Ascending aorta (tissue), 2 donors: ENCODE results near the gene ING4. TPM values are rescaled to one million over a fixed set of nuclear protein-coding genes. Genes with fewer than 3 reads are reported as not detected.

ENCODE experiments used
- DNase-seq, 2 donors: peaks; one replicate each; pipeline ENCODE4 v3.0.0-alpha.2; 2019; ENCODE audit warnings: low spot score in 2 of 2
- H3K27ac ChIP-seq, 2 donors: fragments of 200-600 bp; sonication (generic); one replicate each; pipeline ENCODE4 v1.5.1; 2016 to 2017; ENCODE audit warnings: mild to moderate bottlenecking in 1 of 2
- H3K27me3 ChIP-seq: fragments of 200-600 bp; sonication (generic); one replicate; pipeline ENCODE4 v1.5.1; 2017
- H3K36me3 ChIP-seq, 2 donors: fragments of 200-600 bp; sonication (generic); one replicate each; pipeline ENCODE4 v1.5.1; 2016
- H3K4me1 ChIP-seq, 2 donors: fragments of 200-600 bp; sonication (generic); one replicate each; pipeline ENCODE4 v1.5.1; 2016 to 2017; ENCODE audit warnings: mild to moderate bottlenecking in 1 of 2
- H3K4me3 ChIP-seq, 2 donors: fragments of 200-600 bp; sonication (generic); one replicate each; pipeline ENCODE4 v1.5.1; 2016 to 2017; ENCODE audit warnings: mild to moderate bottlenecking in 1 of 2
- H3K9me3 ChIP-seq, 2 donors: fragments of 200-600 bp; sonication (generic); one replicate each; pipeline ENCODE4 v1.5.1; 2016
- intact Hi-C: fragments of 100-400 bp; cut with DNase I; formaldehyde crosslinking; loops from one replicate; pipeline ENCODE4 v1.15.1; 2023
- total RNA-seq: library from RNA; depleted of rRNA; stranded (reverse); fragments of >200 nt; gene quantifications from one replicate; pipeline ENCODE4 v1.1.0, GENCODE V29; 2016
- TF ChIP-seq, protein P1 (sequence below), 3 experiments: fragments of 200-600 bp in 2 of 3; fragments of 450-650 bp in 1 of 3; sonication (generic) in 2 of 3; IDR thresholded peaks; one replicate each; pipeline ENCODE4 v1.5.1; 2016 to 2019; ENCODE audit warnings: antibody characterized with exemption in 3 of 3, mild to moderate bottlenecking in 1 of 3, moderate library complexity in 1 of 3

ING4 gene
- total RNA-seq, 1 donor from 2014 or later, result 2.6 TPM

DNA sequence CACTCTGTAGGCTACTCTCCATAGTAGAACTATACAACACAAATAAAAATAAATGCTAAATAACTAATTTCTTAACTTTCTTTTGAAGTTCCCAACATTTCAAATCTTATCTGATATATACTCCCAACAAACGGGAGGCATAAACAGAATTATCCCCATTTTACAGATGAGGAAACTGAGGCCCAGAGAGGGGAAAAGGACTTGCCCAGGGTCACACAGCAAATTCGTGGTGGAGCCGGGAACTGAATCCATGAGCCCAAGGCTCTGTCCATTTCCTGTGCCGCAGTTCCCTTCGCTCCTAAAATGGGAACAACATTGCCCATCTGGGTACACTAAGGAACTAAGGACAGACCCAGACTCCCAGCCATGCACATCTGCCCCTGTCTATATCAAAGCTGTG lies 14.0 kb upstream of the ING4 start:
- Histone ChIP-seq H3K4me1 (no peaks in the 10 kb centered on the region), H3K9me3 (no peaks in the 10 kb centered on the region), H3K4me3 (no peak overlapping the region), H3K36me3 (peaks cover 78 to 84% of the 10 kb centered on the region in 2 donors), H3K27me3 (no peaks in the 10 kb centered on the region), H3K27ac (no peak overlapping the region)
- no peak for DNase-seq
- TF ChIP-seq, protein P1, sequence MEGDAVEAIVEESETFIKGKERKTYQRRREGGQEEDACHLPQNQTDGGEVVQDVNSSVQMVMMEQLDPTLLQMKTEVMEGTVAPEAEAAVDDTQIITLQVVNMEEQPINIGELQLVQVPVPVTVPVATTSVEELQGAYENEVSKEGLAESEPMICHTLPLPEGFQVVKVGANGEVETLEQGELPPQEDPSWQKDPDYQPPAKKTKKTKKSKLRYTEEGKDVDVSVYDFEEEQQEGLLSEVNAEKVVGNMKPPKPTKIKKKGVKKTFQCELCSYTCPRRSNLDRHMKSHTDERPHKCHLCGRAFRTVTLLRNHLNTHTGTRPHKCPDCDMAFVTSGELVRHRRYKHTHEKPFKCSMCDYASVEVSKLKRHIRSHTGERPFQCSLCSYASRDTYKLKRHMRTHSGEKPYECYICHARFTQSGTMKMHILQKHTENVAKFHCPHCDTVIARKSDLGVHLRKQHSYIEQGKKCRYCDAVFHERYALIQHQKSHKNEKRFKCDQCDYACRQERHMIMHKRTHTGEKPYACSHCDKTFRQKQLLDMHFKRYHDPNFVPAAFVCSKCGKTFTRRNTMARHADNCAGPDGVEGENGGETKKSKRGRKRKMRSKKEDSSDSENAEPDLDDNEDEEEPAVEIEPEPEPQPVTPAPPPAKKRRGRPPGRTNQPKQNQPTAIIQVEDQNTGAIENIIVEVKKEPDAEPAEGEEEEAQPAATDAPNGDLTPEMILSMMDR (IDR thresholded peaks at IDR 0.05), result no peak
- intact Hi-C loops, result no loop called here

DNA sequence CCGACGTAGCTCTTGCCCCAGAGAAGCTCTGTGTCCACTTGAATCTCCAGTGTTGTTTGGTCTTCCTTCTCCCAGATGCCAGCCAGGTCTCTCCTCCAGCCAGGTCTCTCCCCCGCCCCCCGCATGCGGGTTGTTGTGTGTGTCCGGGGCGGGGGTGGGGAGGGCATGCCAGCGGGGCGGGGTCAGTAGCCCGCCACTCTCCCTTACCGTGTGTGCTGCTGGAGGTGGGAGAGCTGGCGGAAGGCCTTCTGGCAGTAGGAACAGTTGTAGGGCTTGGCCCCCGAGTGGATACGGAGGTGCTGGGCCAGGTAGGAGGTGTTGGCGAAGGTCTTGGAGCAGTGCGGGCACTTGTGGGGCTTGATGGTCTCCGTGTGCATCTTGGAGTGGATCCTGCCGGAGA lies 9.2 kb upstream of the ING4 start:
- peaks cover 92 to 99% of the 10 kb centered on the region in 2 donors for H3K36me3 ChIP-seq
- intact Hi-C loops, result no loop called here
- H3K27ac ChIP-seq, result no peak overlapping the region
- TF ChIP-seq, protein P1 (IDR thresholded peaks at IDR 0.05), result no peak
- H3K9me3 ChIP-seq, result no peaks in the 10 kb centered on the region
- H3K4me1 ChIP-seq, result no peaks in the 10 kb centered on the region
- no peak overlapping the region for H3K4me3 ChIP-seq
- no peaks in the 10 kb centered on the region for H3K27me3 ChIP-seq
- no peak for DNase-seq

DNA sequence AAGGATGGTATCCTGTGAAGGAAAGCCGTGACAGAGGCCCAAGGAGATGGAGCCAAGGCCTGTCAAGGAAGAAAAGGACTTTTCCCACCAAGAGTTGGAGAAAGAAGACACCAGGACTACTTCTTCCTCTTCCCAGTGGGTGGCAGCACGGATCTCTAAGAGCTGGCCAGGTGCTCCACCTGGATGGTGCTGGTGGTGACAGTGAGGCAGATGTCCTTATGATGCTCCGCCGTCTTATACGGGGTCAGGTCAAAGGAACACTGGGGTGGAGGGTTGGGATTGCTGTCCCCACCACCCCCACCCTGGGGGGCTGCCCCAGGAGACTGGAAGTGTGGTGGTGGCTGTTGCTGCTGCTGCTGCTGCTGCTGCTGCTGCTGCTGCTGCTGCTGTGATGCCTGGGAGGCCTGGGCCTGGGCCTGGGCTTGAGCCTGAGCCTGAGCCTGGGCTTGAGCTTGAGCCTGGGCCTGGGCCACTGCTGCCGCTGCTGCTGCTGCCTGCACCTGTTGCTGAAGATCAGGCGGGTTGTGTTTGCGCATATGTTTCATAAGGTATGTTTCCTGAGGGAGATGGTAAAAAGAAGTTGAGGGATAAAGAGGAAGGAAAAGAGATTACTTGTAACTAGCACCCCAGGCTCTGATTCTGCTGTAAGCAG lies 4.8 kb upstream of the ING4 start:
- intact Hi-C loops, result loop anchor here (10.0 kb wide), 1 partner anchor 173 kb away; the partner anchor contains the start of genes MRPL51 and NCAPD2
- TF ChIP-seq, protein P1 (IDR thresholded peaks at IDR 0.05), result no peak
- Histone ChIP-seq H3K36me3 (peaks cover 58 to 61% of the 10 kb centered on the region in 2 donors), H3K27me3 (no peaks in the 10 kb centered on the region), H3K9me3 (no peaks in the 10 kb centered on the region), H3K4me3 (no peak overlapping the region), H3K4me1 (no peaks in the 10 kb centered on the region), H3K27ac (no peak overlapping the region)
- no peak for DNase-seq

DNA sequence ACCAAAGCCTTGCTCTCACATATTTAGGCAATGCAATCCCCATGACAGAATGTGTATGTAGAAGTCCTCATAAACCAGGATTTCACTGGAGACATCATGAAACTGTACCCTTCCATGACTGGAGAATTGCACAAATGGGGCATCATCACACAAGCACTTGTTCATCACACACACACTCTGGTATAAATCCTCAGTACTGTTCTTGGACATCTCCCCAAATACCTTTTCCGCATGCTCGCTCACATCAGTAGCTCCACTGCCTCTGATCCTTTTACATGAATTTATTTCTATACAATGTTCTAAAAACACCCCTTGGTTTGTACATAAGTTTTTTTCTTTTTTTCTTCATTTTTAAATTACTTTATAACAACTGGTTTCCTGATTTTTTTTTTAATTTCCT lies 3.3 kb upstream of the ING4 start:
- Histone ChIP-seq H3K27ac (no peak overlapping the region), H3K4me1 (peaks cover 4 to 12% of the 10 kb centered on the region in 2 donors), H3K4me3 (no peak overlapping the region), H3K9me3 (no peaks in the 10 kb centered on the region), H3K36me3 (peaks cover 43 to 46% of the 10 kb centered on the region in 2 donors), H3K27me3 (no peaks in the 10 kb centered on the region)
- TF ChIP-seq, protein P1 (IDR thresholded peaks at IDR 0.05), result no peak
- DNase-seq, result no peak
- intact Hi-C loops, result loop anchor here (10.0 kb wide), 1 partner anchor 171 kb away; the partner anchor contains the start of genes MRPL51 and NCAPD2

DNA sequence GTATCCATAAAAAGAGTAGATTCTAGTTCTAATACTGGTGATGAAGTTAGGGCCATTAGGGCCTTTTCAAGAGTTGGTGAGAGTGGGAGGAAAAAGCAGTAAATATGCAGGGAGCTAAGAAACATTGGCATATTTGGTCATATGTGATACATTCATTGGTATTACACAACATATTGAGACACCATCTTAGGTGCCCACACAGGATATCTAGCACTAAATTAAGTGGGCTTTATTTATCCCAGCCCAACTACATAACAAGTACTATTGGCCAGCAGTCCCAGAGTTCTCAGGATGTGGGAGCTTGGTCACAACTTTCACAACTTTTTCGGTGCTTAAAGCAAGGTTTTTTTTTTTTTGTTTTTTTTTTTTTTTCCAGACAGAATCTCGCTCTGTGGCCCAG lies 2.0 kb upstream of the ING4 start:
- TF ChIP-seq, protein P1 (IDR thresholded peaks at IDR 0.05), result no peak
- H3K27me3 ChIP-seq, result no peaks in the 10 kb centered on the region
- no peaks in the 10 kb centered on the region for H3K9me3 ChIP-seq
- H3K27ac ChIP-seq, result no peak overlapping the region
- H3K4me3 ChIP-seq, result no peak overlapping the region
- H3K4me1 ChIP-seq, result peaks cover 4 to 12% of the 10 kb centered on the region in 2 donors
- intact Hi-C loops, result loop anchor here (5.0 to 10.0 kb wide), 3 partner anchors 102 to 170 kb away; partner anchors contain the start of genes MRPL51, NCAPD2 and PTMS
- peaks cover 30 to 33% of the 10 kb centered on the region in 2 donors for H3K36me3 ChIP-seq
- no peak for DNase-seq
